ENCODE results near the gene MRPL28. TPM values are rescaled to one million over a fixed set of nuclear protein-coding genes. Genes with fewer than 3 reads are reported as not detected.
A peak's percentile ranks its signal among the peaks of the same experiment; 100 is the strongest.
"Not testable (repeated sequence)": the region's sequence is repeated elsewhere in the genome, so short reads cannot be mapped to it uniquely, and the experiment has no call there.

Gene MRPL28
- total and polyA plus RNA-seq, 5 experiments from 2014 or later = 32.4 to 66.6 (median 57.4) TPM

DNA sequence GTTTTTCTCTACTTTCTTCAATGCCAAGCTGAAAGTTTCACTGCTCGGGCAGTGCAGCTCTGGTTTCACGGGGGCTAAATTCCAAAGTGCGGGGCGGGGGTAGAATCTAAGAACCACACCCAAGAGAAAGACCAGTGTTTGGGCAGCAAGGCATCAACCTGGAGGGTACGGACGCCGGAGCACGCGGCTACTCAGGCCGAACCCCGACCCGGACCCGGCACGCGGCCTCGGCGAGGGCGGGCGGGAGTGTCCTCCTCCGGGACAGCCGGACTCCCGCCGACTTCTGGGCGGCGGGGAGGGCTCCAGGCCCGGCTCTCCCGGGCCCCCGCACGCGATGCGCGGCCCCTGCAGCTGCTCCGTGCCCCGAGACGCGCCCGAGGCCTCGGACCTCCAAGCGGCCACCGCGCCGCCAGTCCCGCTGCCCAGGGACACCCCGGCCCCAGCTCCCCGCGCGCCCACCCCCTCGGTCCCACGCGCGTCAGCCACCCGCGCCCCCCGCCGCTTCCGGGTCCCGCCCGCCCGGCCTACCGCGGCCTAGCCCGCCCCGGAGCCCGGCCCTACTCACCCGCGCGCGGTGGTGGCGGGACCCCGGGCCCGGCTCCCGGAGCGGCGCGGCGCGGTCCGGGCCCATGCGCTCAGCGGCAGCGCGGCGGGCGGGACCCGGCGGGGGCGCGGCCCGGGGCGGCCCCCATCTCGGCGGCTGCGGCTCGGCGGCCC lies 18.4 kb downstream of the MRPL28 start:
- Mint-ChIP-seq H3K9me3 (no peaks in the 10 kb centered on the region), H3K4me3 (peak overlapping the region; percentile 81 to 98 (median 92)), H3K36me3 (peaks cover 0 to 23% (median 2%) of the 10 kb centered on the region in 3 donors), H3K27me3 (no peaks in the 10 kb centered on the region), H3K27ac (peak overlapping the region in 9 of 10 donors; percentile 74 to 97 (median 95)), H3K4me1 (peaks cover 27 to 73% (median 61%) of the 10 kb centered on the region in 4 donors)
- DNase-seq = peak in 4 of 10 donors; percentile 23 to 68 (median 38)
- POLR2A ChIA-PET = interaction anchor here (0.6 to 4.8 kb wide), 19 partner anchors 9 to 213 kb away, joined by 3 to 24 read pairs (median 4); partner anchors contain the start of genes DECR2, FAM234A, LUC7L and MRPL28
- peak; percentile 30 to 47 for ATAC-seq

DNA sequence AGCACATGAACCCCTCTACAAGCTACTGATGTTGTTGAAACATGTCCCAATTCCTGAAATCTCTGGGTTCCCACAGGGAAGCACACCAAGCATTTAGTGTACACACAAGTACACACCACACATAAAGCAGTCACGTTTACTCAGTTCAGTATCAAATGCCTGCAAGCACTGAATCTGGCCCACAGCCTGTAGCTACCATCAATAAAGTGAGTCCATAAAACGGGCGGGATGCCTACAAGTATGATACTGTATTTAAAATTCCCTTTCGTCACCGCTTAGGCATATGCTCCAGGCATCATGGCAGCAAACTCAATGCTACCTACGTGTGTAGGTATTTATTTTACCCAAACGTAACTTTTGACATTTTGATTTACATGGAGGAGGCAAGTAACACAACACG lies 20.1 kb downstream of the MRPL28 start:
- Mint-ChIP-seq H3K4me3 (peak overlapping the region; percentile 3 to 95 (median 74)), H3K36me3 (peaks cover 0 to 39% (median 5%) of the 10 kb centered on the region in 3 donors), H3K27me3 (no peaks in the 10 kb centered on the region), H3K27ac (peak overlapping the region in 4 of 10 donors; percentile 35 to 65 (median 56)), H3K4me1 (peaks cover 30 to 75% (median 68%) of the 10 kb centered on the region in 4 donors), H3K9me3 (no peaks in the 10 kb centered on the region)
- DNase-seq = no peak
- POLR2A ChIA-PET = interaction anchor here (1.1 to 3.2 kb wide), 3 partner anchors 9 to 116 kb away, joined by 3 to 23 read pairs (median 3); partner anchors contain the start of gene FAM234A
- ATAC-seq = no peak

DNA sequence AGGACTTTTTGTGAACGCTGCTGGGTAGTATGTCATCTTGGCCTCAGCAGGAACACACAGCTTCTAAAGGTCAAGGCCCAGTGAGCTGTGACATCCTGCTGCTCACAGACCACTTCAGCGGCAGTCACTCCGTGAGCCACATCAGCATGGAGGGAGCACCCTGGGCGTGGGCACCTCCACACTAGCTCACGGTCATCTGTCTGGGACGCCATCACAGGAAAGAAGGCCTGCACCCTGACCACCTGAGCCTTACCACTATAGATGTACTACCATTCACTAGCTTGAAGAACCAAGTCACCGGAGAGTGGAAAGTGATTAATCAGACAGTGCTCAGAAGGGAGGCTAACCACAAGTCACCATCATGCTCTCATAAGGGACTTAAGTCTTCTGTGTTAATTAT lies 21.1 kb downstream of the MRPL28 start:
- peaks cover 30 to 77% (median 68%) of the 10 kb centered on the region in 4 donors for H3K4me1 Mint-ChIP-seq
- H3K27me3 Mint-ChIP-seq = no peaks in the 10 kb centered on the region
- peak overlapping the region in 4 of 10 donors; percentile 15 to 82 (median 67) for H3K27ac Mint-ChIP-seq
- peak overlapping the region in 5 of 10 donors; percentile 36 to 63 (median 46) for H3K4me3 Mint-ChIP-seq
- H3K9me3 Mint-ChIP-seq = no peaks in the 10 kb centered on the region
- H3K36me3 Mint-ChIP-seq = peaks cover 0 to 49% (median 7%) of the 10 kb centered on the region in 3 donors
- POLR2A ChIA-PET = interaction anchor here (0.5 to 1.1 kb wide), 4 partner anchors 33 to 253 kb away, joined by 3 to 5 read pairs (median 4); partner anchors contain the start of gene PGAP6
- ATAC-seq (no peak), DNase-seq (no peak)

DNA sequence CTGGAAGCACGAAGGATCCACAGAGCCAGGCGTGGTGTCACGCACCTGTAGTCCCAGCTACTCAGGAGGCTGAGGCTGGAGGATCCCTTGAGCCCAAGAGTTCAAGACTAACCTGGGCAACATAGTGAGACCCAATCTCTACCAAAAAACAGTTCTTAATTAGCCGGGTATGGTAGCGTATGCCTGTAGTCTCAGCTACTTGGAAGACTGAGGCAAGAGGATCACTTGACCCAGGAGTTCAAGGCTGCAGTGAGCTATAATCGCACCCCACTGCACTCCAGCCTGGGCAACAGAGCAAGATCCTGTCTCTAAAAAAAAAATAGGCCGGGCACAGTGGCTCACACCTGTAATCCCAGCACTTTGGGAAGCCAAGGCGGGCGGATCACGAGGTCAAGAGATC lies 21.8 kb downstream of the MRPL28 start:
- Mint-ChIP-seq H3K36me3 (peaks cover 0 to 57% (median 7%) of the 10 kb centered on the region in 3 donors), H3K27ac (peak overlapping the region in 1 of 10 donors; percentile 65), H3K4me1 (peaks cover 28 to 75% (median 65%) of the 10 kb centered on the region in 4 donors), H3K4me3 (peak overlapping the region in 4 of 10 donors; percentile 6 to 58 (median 40))
- POLR2A ChIA-PET = interaction anchor here (0.7 to 1.1 kb wide), 4 partner anchors 24 to 113 kb away, joined by 3 to 5 read pairs (median 4); partner anchors contain the start of gene PGAP6
- not testable (repeated sequence) for H3K9me3 Mint-ChIP-seq, DNase-seq, H3K27me3 Mint-ChIP-seq, ATAC-seq

DNA sequence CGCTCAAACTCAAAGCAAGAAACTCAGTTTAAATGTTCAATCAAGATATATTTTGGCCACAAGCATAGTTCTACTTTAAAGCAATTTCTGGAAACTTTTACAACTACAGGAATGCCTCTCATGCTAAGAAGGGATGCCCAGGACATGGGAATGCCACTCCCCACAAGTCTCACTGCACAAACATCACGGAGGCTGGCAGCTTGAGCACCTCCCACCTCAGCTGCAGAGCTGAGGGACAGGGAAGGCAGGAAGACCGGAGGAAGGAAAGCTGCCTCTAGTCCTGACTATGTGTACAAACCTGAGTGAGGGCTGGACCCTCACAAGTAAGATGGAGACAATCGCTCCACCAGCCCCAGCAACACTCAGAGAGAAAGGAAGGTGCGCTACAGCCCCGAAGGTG lies 23.1 kb downstream of the MRPL28 start:
- peaks cover 37 to 87% (median 77%) of the 10 kb centered on the region in 4 donors for H3K4me1 Mint-ChIP-seq
- peak overlapping the region in 6 of 10 donors; percentile 4 to 92 (median 50) for H3K27ac Mint-ChIP-seq
- peak overlapping the region in 3 of 10 donors; percentile 4 to 59 (median 39) for H3K4me3 Mint-ChIP-seq
- ATAC-seq (no peak), DNase-seq (no peak)
- H3K27me3 Mint-ChIP-seq = no peaks in the 10 kb centered on the region
- POLR2A ChIA-PET = interaction anchor here (0.6 to 1.0 kb wide), 2 partner anchors 23 to 1126 kb away, joined by 4 read pairs; no protein-coding TSS in a partner anchor
- no peaks in the 10 kb centered on the region for H3K9me3 Mint-ChIP-seq
- H3K36me3 Mint-ChIP-seq = peaks cover 0 to 67% (median 7%) of the 10 kb centered on the region in 3 donors

DNA sequence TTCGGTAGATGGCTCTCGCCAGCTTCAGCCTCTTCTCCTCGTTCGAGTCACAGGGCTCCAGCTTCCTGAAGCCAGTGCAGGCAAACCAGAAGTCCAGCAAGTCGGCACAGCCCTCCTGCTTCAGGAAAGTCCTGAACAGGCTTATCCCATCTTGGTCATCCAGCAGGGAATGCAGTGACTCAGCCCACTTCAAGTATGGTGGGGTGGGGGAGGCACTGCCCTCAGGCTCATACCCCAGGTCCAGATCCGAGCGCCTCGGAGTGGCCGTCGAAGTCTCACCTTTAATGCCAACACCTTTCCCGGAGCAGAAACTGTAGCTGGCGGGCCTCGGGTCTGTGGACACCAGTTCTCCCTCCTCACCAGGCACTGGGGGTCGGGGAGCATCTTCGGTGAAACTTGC lies 23.8 kb downstream of the MRPL28 start:
- POLR2A ChIA-PET = no interaction called here
- no peak for ATAC-seq
- no peaks in the 10 kb centered on the region for H3K27me3 Mint-ChIP-seq
- no peaks in the 10 kb centered on the region for H3K9me3 Mint-ChIP-seq
- DNase-seq = no peak
- peak overlapping the region in 1 of 10 donors; percentile 11 for H3K4me3 Mint-ChIP-seq
- peak overlapping the region in 2 of 10 donors; percentile 36 to 67 for H3K27ac Mint-ChIP-seq
- peaks cover 0 to 70% (median 7%) of the 10 kb centered on the region in 3 donors for H3K36me3 Mint-ChIP-seq
- peaks cover 41 to 93% (median 83%) of the 10 kb centered on the region in 4 donors for H3K4me1 Mint-ChIP-seq

DNA sequence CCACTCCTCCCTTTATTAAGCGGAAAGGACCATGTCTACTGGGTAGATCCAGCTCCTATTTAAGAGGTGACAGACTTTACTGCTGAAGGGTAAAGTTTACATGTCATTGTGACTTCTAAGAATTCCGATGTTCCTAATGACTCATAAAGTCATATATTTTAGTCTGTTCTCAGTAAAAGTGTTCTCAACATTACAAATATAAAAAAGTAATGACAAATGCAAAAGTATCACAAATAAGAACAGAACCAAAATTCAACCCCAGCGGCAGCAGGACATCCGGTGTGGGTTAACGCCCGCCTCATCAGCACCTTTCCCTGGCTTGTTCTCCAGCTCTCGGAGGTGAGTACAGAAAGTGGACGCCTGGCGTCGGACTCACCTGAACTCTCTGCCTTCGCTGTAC lies 24.6 kb downstream of the MRPL28 start:
- Mint-ChIP-seq H3K9me3 (no peaks in the 10 kb centered on the region), H3K4me3 (peak overlapping the region in 1 of 10 donors; percentile 14), H3K27me3 (no peaks in the 10 kb centered on the region), H3K27ac (peak overlapping the region in 3 of 10 donors; percentile 21 to 36 (median 34)), H3K36me3 (peaks cover 0 to 68% (median 7%) of the 10 kb centered on the region in 3 donors), H3K4me1 (peaks cover 41 to 88% (median 83%) of the 10 kb centered on the region in 4 donors)
- POLR2A ChIA-PET = interaction anchor here (0.5 kb wide), 1 partner anchor 95 kb away, joined by 4 read pairs; no protein-coding TSS in a partner anchor
- ATAC-seq = no peak
- DNase-seq = no peak

DNA sequence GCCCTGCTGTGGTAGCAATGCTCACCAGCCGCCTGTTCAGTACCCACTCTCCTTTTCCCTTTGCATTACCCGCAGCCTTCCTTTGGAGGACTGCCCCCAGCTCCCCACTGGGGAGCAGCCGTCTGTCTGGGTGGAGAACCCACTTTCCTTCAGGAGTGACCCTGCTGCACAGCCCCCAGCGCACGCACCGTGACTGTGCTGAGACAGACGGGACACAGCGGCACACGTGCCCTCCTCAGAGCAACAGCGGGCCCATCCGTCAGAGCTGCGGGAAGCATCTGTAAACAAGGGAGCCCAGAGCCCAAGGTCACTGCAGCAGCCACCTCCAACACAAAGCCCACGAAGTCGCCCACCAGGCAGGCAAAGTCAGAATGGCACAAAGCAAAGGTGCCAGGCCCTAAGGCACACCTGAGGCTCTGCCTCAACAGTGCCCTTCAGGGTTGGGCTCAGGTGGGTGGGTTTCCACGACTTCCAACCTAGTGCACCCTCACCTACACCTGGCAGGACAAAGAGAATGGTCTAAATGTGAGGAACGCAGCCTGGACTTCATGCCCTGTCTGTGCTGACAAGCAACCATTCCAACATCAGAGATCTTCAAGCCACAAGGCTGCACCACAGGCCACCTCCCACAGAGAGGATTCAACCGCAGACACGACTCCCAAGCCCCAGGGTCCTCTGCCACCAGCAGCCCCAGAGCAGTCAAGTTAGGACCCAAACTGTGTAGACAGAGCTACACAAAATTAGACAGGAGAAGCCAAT lies 27.7 kb downstream of the MRPL28 start:
- POLR2A ChIA-PET = interaction anchor here (0.7 to 1.0 kb wide), 4 partner anchors 9 to 83 kb away, joined by 3 to 5 read pairs (median 4); partner anchors contain the start of gene RAB11FIP3
- Mint-ChIP-seq H3K36me3 (peaks cover 0 to 57% (median 7%) of the 10 kb centered on the region in 3 donors), H3K9me3 (no peaks in the 10 kb centered on the region), H3K4me1 (peaks cover 37 to 85% (median 83%) of the 10 kb centered on the region in 4 donors), H3K27me3 (no peaks in the 10 kb centered on the region), H3K4me3 (peak overlapping the region; percentile 22 to 79 (median 70)), H3K27ac (peak overlapping the region in 9 of 10 donors; percentile 32 to 90 (median 81))
- ATAC-seq (peak; percentile 69 to 77), DNase-seq (peak in 3 of 10 donors; percentile 20 to 32 (median 22))

DNA sequence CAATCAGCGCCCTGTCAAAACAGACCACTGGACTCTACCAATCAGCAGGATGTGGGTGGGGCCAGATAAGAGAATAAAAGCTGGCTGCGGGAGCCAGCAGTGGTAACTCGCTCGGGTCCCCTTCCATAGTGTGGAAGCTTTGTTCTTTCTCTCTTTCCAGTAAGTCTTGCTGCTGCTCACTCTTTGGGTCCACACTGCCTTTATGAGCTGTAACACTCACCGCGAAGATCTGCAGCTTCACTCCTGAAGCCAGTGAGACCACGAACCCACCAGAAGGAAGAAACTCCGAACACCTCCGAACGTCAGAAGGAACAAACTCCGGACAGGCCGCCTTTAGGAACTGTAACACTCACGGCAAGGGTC lies 28.4 kb downstream of the MRPL28 start:
- not testable (repeated sequence) for H3K27me3 Mint-ChIP-seq, H3K9me3 Mint-ChIP-seq, ATAC-seq
- DNase-seq = peak in 1 of 10 donors; percentile 23
- POLR2A ChIA-PET = interaction anchor here (0.7 kb wide), 1 partner anchor 83 kb away, joined by 3 read pairs; the partner anchor contains the start of gene RAB11FIP3
- peaks cover 0 to 51% (median 4%) of the 10 kb centered on the region in 3 donors for H3K36me3 Mint-ChIP-seq
- H3K4me3 Mint-ChIP-seq = peak overlapping the region; percentile 4 to 79 (median 72)
- peak overlapping the region in 6 of 10 donors; percentile 18 to 85 (median 51) for H3K27ac Mint-ChIP-seq
- peaks cover 33 to 84% (median 79%) of the 10 kb centered on the region in 4 donors for H3K4me1 Mint-ChIP-seq

DNA sequence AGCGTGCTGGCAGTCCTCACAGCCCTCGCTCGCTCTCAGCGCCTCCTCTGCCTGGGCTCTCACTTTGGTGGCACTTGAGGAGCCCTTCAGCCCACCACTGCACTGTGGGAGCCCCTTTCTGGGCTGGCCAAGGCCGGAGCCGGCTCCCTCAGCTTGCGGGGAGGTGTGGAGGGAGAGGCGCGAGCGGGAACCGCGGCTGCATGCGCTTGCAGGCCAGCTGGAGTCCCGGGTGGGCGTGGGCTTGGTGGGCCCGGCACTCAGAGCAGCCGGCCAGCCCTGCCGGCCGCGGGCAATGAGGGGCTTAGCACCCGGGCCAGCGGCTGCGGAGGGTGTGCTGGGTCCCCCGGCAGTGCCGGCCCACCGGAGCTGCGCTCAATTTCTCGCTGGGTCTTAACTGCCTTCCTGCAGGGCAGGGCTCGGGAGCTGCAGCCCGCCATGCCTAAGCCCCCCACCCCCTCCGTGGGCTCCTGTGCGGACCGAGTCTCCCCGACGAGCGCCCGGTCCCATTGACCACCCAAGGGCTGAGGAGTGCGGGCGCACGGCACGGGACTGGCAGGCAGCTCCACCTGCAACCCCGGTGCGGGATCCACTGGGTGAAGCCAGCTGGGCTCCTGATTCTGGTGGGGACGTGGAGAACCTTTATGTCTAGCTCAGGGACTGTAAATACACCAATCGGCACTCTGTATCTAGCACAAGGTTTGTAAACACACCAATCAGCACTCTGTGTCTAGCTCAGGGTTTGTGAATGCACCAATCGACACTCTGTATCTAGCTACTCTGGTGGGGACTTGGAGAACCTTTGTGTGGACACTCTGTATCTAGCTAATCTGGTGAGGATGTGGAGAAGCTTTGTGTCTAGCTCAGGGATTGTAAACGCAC lies 29.0 kb downstream of the MRPL28 start:
- ATAC-seq = not testable (repeated sequence)
- peaks cover 0 to 46% (median 4%) of the 10 kb centered on the region in 3 donors for H3K36me3 Mint-ChIP-seq
- POLR2A ChIA-PET = interaction anchor here (0.7 to 1.2 kb wide), 2 partner anchors 9 to 88 kb away, joined by 3 read pairs; no protein-coding TSS in a partner anchor

More for the DNA sequence above, 29.0 kb downstream of the MRPL28 start:
- Mint-ChIP-seq H3K27ac (peak overlapping the region in 8 of 10 donors; percentile 15 to 85 (median 43)), H3K4me1 (peaks cover 31 to 85% (median 80%) of the 10 kb centered on the region in 4 donors), H3K4me3 (peak overlapping the region in 9 of 10 donors; percentile 4 to 79 (median 70))
- H3K27me3 Mint-ChIP-seq, DNase-seq, H3K9me3 Mint-ChIP-seq: not testable (repeated sequence)
